ENCODE measurements around the gene SART3. TPM values are rescaled to one million over a fixed set of nuclear protein-coding genes. Genes with fewer than 3 reads are reported as not detected.

The SART3 gene
- polyA plus RNA-seq, 1 of the 3 experiments (the other 2 are of a cell fraction), result 28.9 TPM

- H3K27ac ChIP-seq (ENCODE audit: low read depth in 2 of 2, low read length in 1 of 2), result no peak overlapping the region
- H3K4me3 ChIP-seq (ENCODE audit: low read depth in 2 of 2, low read length in 1 of 2), result no peak overlapping the region
- no peak overlapping the region for H2AFZ ChIP-seq (ENCODE audit: low read depth)
- CTCF ChIA-PET, result interaction anchor here (0.8 to 2.0 kb wide), 3 partner anchors 18 to 37 kb away, joined by 4 to 6 read pairs (median 5); partner anchors contain the start of gene ISCU
- no peaks in the 10 kb centered on the region for H3K79me2 ChIP-seq (ENCODE audit: insufficient read depth)
- H3K27me3 ChIP-seq (ENCODE audit: insufficient read depth), result no peaks in the 10 kb centered on the region
- POLR2A ChIA-PET, result no interaction called here
- DNase-seq, result no peak
- WGBS (ENCODE audit: low lambda C conversion rate), result 95% methylated on average over 4 of the region's 6 CpGs
- H3K9me2 ChIP-seq, result no peaks in the 10 kb centered on the region
- no peak overlapping the region for H3K9ac ChIP-seq
- no peaks in the 10 kb centered on the region for H3K36me3 ChIP-seq (replicated peaks in 1 of 2; ENCODE audit: control insufficient read depth in 1 of 2, insufficient read depth in 2 of 2, low read length in 1 of 2)
- H3K9me3 ChIP-seq, result no peaks in the 10 kb centered on the region
- H3K4me1 ChIP-seq (ENCODE audit: control insufficient read depth in 1 of 2, insufficient read depth in 2 of 2, low read depth in 1 of 2, low read length in 1 of 2), result peaks cover 0 to 26% of the 10 kb centered on the region in 2 experiments; a peak in 1 of 4 replicates
- H4K20me1 ChIP-seq (ENCODE audit: insufficient read depth), result no peaks in the 10 kb centered on the region
- no peak for TF ChIP-seq GATA2 (CRISPR knock-in tag; IDR thresholded peaks at IDR 0.05)
- no peak for TF ChIP-seq YY1 (IDR thresholded peaks at IDR 0.05; ENCODE audit: low read depth)
- no peak for TF ChIP-seq TAF1 (IDR thresholded peaks at IDR 0.05; ENCODE audit: borderline replicate concordance, low read depth, low read length)
- TF ChIP-seq RFX5 (IDR thresholded peaks at IDR 0.05; ENCODE audit: low read length), result no peak
- TF ChIP-seq GABPA (IDR thresholded peaks at IDR 0.05; ENCODE audit: low read depth), result no peak
- no peak for TF ChIP-seq NFIC (IDR thresholded peaks at IDR 0.05; ENCODE audit: borderline replicate concordance)
- no peak for TF ChIP-seq USF2 (IDR thresholded peaks at IDR 0.05; ENCODE audit: borderline replicate concordance, low read depth, low read length)
- H3K4me2 ChIP-seq, result no peak overlapping the region
- peaks cover 7% of the 10 kb centered on the region for H3F3A ChIP-seq (replicated peaks; ENCODE audit: insufficient read depth)
These were observed 38.6 kb upstream of the SART3 start for GRCh38 chr12:108599541-108599940.

DNA sequence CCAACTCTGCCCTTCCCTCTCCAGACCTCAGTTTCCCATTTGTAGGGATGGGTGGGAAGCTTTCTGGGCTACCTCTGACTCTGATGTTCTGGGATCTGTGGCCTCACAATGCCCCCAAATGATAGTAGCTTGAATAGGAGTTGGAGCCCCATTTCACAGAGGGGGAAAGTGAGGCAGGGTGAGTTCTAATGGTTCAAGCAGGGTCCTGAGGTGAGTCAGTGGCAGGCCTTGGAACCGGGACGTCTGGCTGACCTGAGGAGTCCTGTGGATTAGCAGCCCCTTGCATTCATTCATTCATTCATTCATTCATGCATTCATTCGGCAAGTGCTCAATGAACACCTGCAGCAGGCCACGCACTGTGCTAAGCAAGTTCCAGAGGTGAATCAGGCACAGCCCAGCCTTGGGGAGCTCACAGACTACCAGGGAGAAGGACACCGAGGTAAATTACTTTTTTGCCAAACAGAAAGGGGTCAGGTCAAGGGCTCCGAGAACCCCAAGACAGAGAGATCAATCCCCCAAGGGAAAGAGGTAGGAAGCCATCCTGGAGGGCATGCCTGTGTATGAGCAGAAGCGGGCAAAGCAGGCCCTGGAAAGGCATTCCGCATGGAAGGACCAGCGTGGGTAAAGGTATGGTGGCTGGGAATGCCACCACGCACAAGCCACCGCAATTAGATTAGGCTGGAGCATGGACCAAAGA lies 37.7 kb upstream of the SART3 start:
- Histone ChIP-seq H3F3A (replicated peaks; ENCODE audit: insufficient read depth) (peaks cover 7% of the 10 kb centered on the region), H2AFZ (ENCODE audit: low read depth) (0 out of 2 replicates have a peak overlapping the region, but pooled peaks have one; percentile 41), H4K20me1 (ENCODE audit: insufficient read depth) (no peaks in the 10 kb centered on the region), H3K4me3 (ENCODE audit: low read depth in 2 of 2, low read length in 1 of 2) (peak overlapping the region in 1 of 2 experiments; percentile 28; a peak in 1 of 4 replicates), H3K79me2 (ENCODE audit: insufficient read depth) (no peaks in the 10 kb centered on the region), H3K36me3 (replicated peaks in 1 of 2; ENCODE audit: control insufficient read depth in 1 of 2, insufficient read depth in 2 of 2, low read length in 1 of 2) (no peaks in the 10 kb centered on the region), H3K9me2 (no peaks in the 10 kb centered on the region), H3K4me1 (ENCODE audit: control insufficient read depth in 1 of 2, insufficient read depth in 2 of 2, low read depth in 1 of 2, low read length in 1 of 2) (peaks cover 0 to 26% of the 10 kb centered on the region in 2 experiments; a peak in 1 of 4 replicates), H3K9me3 (no peaks in the 10 kb centered on the region), H3K27me3 (ENCODE audit: insufficient read depth) (no peaks in the 10 kb centered on the region), H3K27ac (ENCODE audit: low read depth in 2 of 2, low read length in 1 of 2) (peak overlapping the region in 1 of 2 experiments; percentile 83; a peak in 2 of 4 replicates), H3K9ac (no peak overlapping the region), H3K4me2 (0 out of 2 replicates have a peak overlapping the region, but pooled peaks have one; percentile 91)
- POLR2A ChIA-PET, result no interaction called here
- no peak for DNase-seq
- TF ChIP-seq EZH2phosphoT487 (IDR thresholded peaks at IDR 0.05; ENCODE audit: borderline replicate concordance, low read depth), result no peak
- no peak for TF ChIP-seq MEF2A (IDR thresholded peaks at IDR 0.05; ENCODE audit: borderline replicate concordance, low read depth)
- no peak for TF ChIP-seq RCOR1 (IDR thresholded peaks at IDR 0.05; ENCODE audit: low read length)
- TF ChIP-seq RAD21 (IDR thresholded peaks at IDR 0.05; ENCODE audit: low read length), result no peak
- no peak for TF ChIP-seq JUND (IDR thresholded peaks at IDR 0.05)
- TF ChIP-seq, protein P1, sequence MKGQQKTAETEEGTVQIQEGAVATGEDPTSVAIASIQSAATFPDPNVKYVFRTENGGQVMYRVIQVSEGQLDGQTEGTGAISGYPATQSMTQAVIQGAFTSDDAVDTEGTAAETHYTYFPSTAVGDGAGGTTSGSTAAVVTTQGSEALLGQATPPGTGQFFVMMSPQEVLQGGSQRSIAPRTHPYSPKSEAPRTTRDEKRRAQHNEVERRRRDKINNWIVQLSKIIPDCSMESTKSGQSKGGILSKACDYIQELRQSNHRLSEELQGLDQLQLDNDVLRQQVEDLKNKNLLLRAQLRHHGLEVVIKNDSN (IDR thresholded peaks at IDR 0.05; ENCODE audit: borderline replicate concordance, low read depth), result no peak
- TF ChIP-seq SMC3 (IDR thresholded peaks at IDR 0.05; ENCODE audit: low read depth, low read length), result no peak
- no peak for TF ChIP-seq RXRA (IDR thresholded peaks at IDR 0.05; ENCODE audit: borderline replicate concordance, low read depth)
- no peak for TF ChIP-seq MAX (IDR thresholded peaks at IDR 0.05; ENCODE audit: low read depth)
- no peak for TF ChIP-seq FOXM1 (IDR thresholded peaks at IDR 0.05; ENCODE audit: low read depth)
- TF ChIP-seq FOSL2 (IDR thresholded peaks at IDR 0.05; ENCODE audit: borderline replicate concordance, low read depth), result no peak
- no peak for TF ChIP-seq NRF1 (IDR thresholded peaks at IDR 0.05; ENCODE audit: low read depth, low read length)
- TF ChIP-seq, protein P2, sequence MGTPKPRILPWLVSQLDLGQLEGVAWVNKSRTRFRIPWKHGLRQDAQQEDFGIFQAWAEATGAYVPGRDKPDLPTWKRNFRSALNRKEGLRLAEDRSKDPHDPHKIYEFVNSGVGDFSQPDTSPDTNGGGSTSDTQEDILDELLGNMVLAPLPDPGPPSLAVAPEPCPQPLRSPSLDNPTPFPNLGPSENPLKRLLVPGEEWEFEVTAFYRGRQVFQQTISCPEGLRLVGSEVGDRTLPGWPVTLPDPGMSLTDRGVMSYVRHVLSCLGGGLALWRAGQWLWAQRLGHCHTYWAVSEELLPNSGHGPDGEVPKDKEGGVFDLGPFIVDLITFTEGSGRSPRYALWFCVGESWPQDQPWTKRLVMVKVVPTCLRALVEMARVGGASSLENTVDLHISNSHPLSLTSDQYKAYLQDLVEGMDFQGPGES (IDR thresholded peaks at IDR 0.05; ENCODE audit: low read depth, low read length), result no peak
- no peak for TF ChIP-seq NFIC (IDR thresholded peaks at IDR 0.05; ENCODE audit: borderline replicate concordance)
- TF ChIP-seq PBX3 (IDR thresholded peaks at IDR 0.05), result no peak
- TF ChIP-seq CHD2 (IDR thresholded peaks at IDR 0.05; ENCODE audit: low read length, partially characterized antibody), result no peak
- WGBS (ENCODE audit: low lambda C conversion rate), result 92% methylated on average over 11 of the region's 11 CpGs
- CTCF ChIA-PET, result interaction anchor here (0.7 to 1.1 kb wide), 3 partner anchors 19 to 55 kb away, joined by 3 to 5 read pairs (median 4); partner anchors contain the start of gene ISCU
